ENCODE data around the gene MAB21L4. TPM values are rescaled to one million over a fixed set of nuclear protein-coding genes. Genes with fewer than 3 reads are reported as not detected.

The MAB21L4 gene
- total and polyA plus RNA-seq, 2 donors (not counting 3 experiments of a cell fraction or from before 2014, with no cell fraction given) = not detected

- H3K27me3 ChIP-seq (ENCODE audit: control insufficient read depth in 2 of 2, insufficient read depth in 2 of 2, low read length in 2 of 2) = no peaks in the 10 kb centered on the region
- H3K79me2 ChIP-seq (ENCODE audit: control insufficient read depth, insufficient read depth, low read length) = no peaks in the 10 kb centered on the region
- no peak overlapping the region for H3K4me3 ChIP-seq (replicated peaks in 1 of 3; ENCODE audit: insufficient read depth in 1 of 3, low read depth in 1 of 3, low read length in 3 of 3)
- no peaks in the 10 kb centered on the region for H3K9me1 ChIP-seq (replicated peaks; ENCODE audit: control insufficient read depth, extremely low read depth, insufficient read depth, low read length)
- no peak overlapping the region for H2AFZ ChIP-seq (ENCODE audit: low read depth, low read length)
- DNase-seq (ENCODE audit: low read depth, low spot score) (no peak), FAIRE-seq (no peak)
- no TSS peak for BruUV-seq (replicated peaks)
- H3K27ac ChIP-seq (ENCODE audit: insufficient read depth, low read depth, low read length) = no peak overlapping the region
- H3K9me3 ChIP-seq (replicated peaks; ENCODE audit: control insufficient read depth, insufficient read depth, low read length) = no peaks in the 10 kb centered on the region
- H3K36me3 ChIP-seq (ENCODE audit: control insufficient read depth in 2 of 2, extremely low read depth in 1 of 2, insufficient read depth in 2 of 2, low read length in 2 of 2) = no peaks in the 10 kb centered on the region
- H3K9ac ChIP-seq (replicated peaks; ENCODE audit: extremely low read depth, insufficient read depth, low read length) = no peak overlapping the region
- intact Hi-C loops (cut with micrococcal nuclease) = no loop called here
- no peaks in the 10 kb centered on the region for H3K4me1 ChIP-seq (ENCODE audit: control insufficient read depth, extremely low read depth, insufficient read depth, low read length)
- ChIA-PET POLR2A (no interaction called here), CTCF (interaction anchor here (1.0 kb wide), 1 partner anchor 61 kb away, joined by 3 read pairs; no protein-coding TSS in a partner anchor)
- H3K4me2 ChIP-seq (ENCODE audit: insufficient read depth, low read length) = no peak overlapping the region
- no peak for TF ChIP-seq CTCF (IDR thresholded peaks at IDR 0.05; ENCODE audit: extremely low read depth in 1 of 2, insufficient read depth in 1 of 2, low read depth in 1 of 2, low read length in 2 of 2)
- no peak for TF ChIP-seq MYC (IDR thresholded peaks at IDR 0.05; ENCODE audit: low read depth, low read length)
- TF ChIP-seq JUN (IDR thresholded peaks at IDR 0.05; ENCODE audit: borderline replicate concordance, insufficient read depth, insufficient read length, low read depth) = no peak
- no peak for TF ChIP-seq GATA2 (IDR thresholded peaks at IDR 0.05; ENCODE audit: insufficient read depth, insufficient read length, low read depth, low read length)
- no peak for TF ChIP-seq FOS (IDR thresholded peaks at IDR 0.05; ENCODE audit: borderline replicate concordance, insufficient read depth, low read length)
- no peak for TF ChIP-seq POLR2A (IDR thresholded peaks at IDR 0.05; ENCODE audit: low read depth, low read length)
- TF ChIP-seq EZH2 (IDR thresholded peaks at IDR 0.05; ENCODE audit: borderline replicate concordance, low read depth, low read length, severe bottlenecking) = no peak
- TF ChIP-seq MAX (IDR thresholded peaks at IDR 0.05; ENCODE audit: insufficient read depth, insufficient read length) = no peak
- TF ChIP-seq POLR2AphosphoS5 (IDR thresholded peaks at IDR 0.05; ENCODE audit: insufficient read depth, low read depth, low read length) = no peak
- dilution Hi-C loops (cut with MboI; ENCODE audit: extremely low pct_ligation_motif_present, low sequenced_read_pairs) = no loop called here
- H4K20me1 ChIP-seq (replicated peaks; ENCODE audit: control insufficient read depth, extremely low read depth, insufficient read depth, low read length) = no peaks in the 10 kb centered on the region
These were observed 26.5 kb upstream of the MAB21L4 start for GRCh38 chr2:240922245-240922981.

Measured in endothelial cell of umbilical vein (primary cell).